ENCODE results near the gene COX4I2.
"Not testable (repeated sequence)": the region's sequence is repeated elsewhere in the genome, so short reads cannot be mapped to it uniquely, and the experiment has no call there.

GRCh38 chr20:31668944-31669343 lies 31.2 kb downstream of the COX4I2 start:
- not testable (repeated sequence) for TF ChIP-seq POLR2A, CTCF, EP300 (IDR thresholded peaks at IDR 0.05)
